Neural cell (in vitro differentiated cells): ENCODE measurements around the gene CNTNAP1.

Experiments used
- CTCF ChIP-seq: fragments of 450-650 bp; IDR thresholded peaks from 2 replicates; pipeline ENCODE4 v1.5.1; 2014; ENCODE audit warnings: antibody characterized with exemption, mild to moderate bottlenecking, moderate library complexity; ENCODE audit not compliant: poor library complexity, severe bottlenecking
- EP300 ChIP-seq: fragments of 450-650 bp; conservative IDR thresholded peaks from 2 replicates; pipeline ENCODE4 v1.6.1; 2014; ENCODE audit warnings: antibody characterized with exemption, mild to moderate bottlenecking, moderate library complexity; ENCODE audit not compliant: poor library complexity, severe bottlenecking
- EZH2 ChIP-seq: fragments of 200-600, 300-800 bp; shearing (Covaris generic), sonication (generic); IDR thresholded peaks from 2 replicates; pipeline ENCODE4 v1.6.1; 2014; ENCODE audit warnings: antibody characterized with exemption, low read length, borderline replicate concordance, mild to moderate bottlenecking; ENCODE audit not compliant: insufficient read depth, poor library complexity, severe bottlenecking
- POLR2AphosphoS5 ChIP-seq: IDR thresholded peaks from 2 replicates; pipeline ENCODE4 v1.6.1; 2012
- RAD21 ChIP-seq: fragments of 450-650 bp; conservative IDR thresholded peaks from 2 replicates; pipeline ENCODE4 v1.6.1; 2014; ENCODE audit warnings: antibody characterized with exemption, mild to moderate bottlenecking, moderate library complexity
- REST ChIP-seq: IDR thresholded peaks from 2 replicates; pipeline ENCODE4 v1.6.1; 2012; ENCODE audit warnings: borderline replicate concordance
- SMC3 ChIP-seq: fragments of 450-650 bp; conservative IDR thresholded peaks from 2 replicates; pipeline ENCODE4 v1.6.1; 2014; ENCODE audit warnings: antibody characterized with exemption, mild to moderate bottlenecking, moderate library complexity; ENCODE audit not compliant: poor library complexity
- TAF1 ChIP-seq: IDR thresholded peaks from 2 replicates; pipeline ENCODE4 v1.6.1; 2012; ENCODE audit warnings: low read depth

- TF ChIP-seq CTCF (no peak), POLR2AphosphoS5 (no peak), EZH2 (no peak), REST (no peak), RAD21 (no peak), TAF1 (no peak), SMC3 (no peak), EP300 (no peak)
Observed at GRCh38 chr17:42704490-42704836, 22.1 kb downstream of the CNTNAP1 start.
